HCT116 (cell line): ENCODE data around the gene SYF2. TPM values are rescaled to one million over a fixed set of nuclear protein-coding genes. Genes with fewer than 3 reads are reported as not detected.

ENCODE experiments used
- ATAC-seq: fragments of 200-7000 bp; cut with Tn5 transposase; 2 replicates; pipeline ENCODE4 v1.9.1; 2020; ENCODE audit warnings: mild to moderate bottlenecking, moderate library complexity
- BruUV-seq: library from RNA; stranded (reverse); fragments of 400-500 nt; replicated peaks from 2 replicates; lab custom pipeline; 2021; lab: Mats Ljungman, UMichigan
- CTCF ChIA-PET: fragments of 300-600 bp; sonication (Branson Sonifier 250); formaldehyde crosslinking; loops from one replicate; lab custom pipeline; 2021; ENCODE audit warnings: antibody characterized with exemption; lab: Charles Lee
- POLR2A ChIA-PET: fragments of 300-600, 350-600 bp; sonication (Branson Sonifier 250); formaldehyde crosslinking; loops from one replicate; lab custom pipeline; 2021; ENCODE audit warnings: antibody characterized with exemption; lab: Charles Lee
- RAD21 ChIA-PET, 2 experiments: fragments of 300-600 bp; sonication (Branson Sonifier 250); formaldehyde crosslinking; loops; one replicate each; lab custom pipeline; 2023; ENCODE audit warnings: low total read pairs in 2 of 2; ENCODE audit not compliant: uncharacterized antibody in 2 of 2, unreplicated experiment in 2 of 2, low non-redundant PET in 1 of 2; lab: Charles Lee
- DNase-seq: peaks from one replicate; pipeline ENCODE4 v3.0.0-alpha.2; 2010; ENCODE audit warnings: low read depth, low spot score
- H2AFZ ChIP-seq: fragments of 200-600 bp; shearing (Covaris generic), sonication (generic); 2 replicates; pipeline ENCODE4 v1.6.1; 2017; ENCODE audit warnings: low read depth, mixed run types, mixed read lengths, antibody characterized with exemption, low read length; ENCODE audit not compliant: poor library complexity, severe bottlenecking
- H3K27ac ChIP-seq: 2 replicates; pipeline ENCODE4 v1.5.1; 2012; ENCODE audit warnings: low read depth, low read length
- H3K27me3 ChIP-seq: fragments of 200-600 bp; sonication (generic); 2 replicates; pipeline ENCODE4 v1.6.1; 2016; ENCODE audit warnings: mixed run types, low read length, mixed read lengths; ENCODE audit not compliant: insufficient read depth
- H3K36me3 ChIP-seq, 2 experiments: fragments of 200-500 bp in 1 of 2; fragments of 200-600 bp in 1 of 2; sonication (Bioruptor generic) in 1 of 2; sonication (generic) in 1 of 2; 2 replicates each; pipeline versions ENCODE4 v1.5.1 to v1.6.1; 2014 to 2016; ENCODE audit warnings: low read length in 2 of 2, inconsistent platforms in 1 of 2, mixed read lengths in 1 of 2, mixed run types in 1 of 2; ENCODE audit not compliant: insufficient read depth in 2 of 2, control insufficient read depth in 1 of 2
- H3K4me1 ChIP-seq, 2 experiments: fragments of 200-600 bp in 1 of 2; sonication (generic) in 1 of 2; 2 replicates each; pipeline versions ENCODE4 v1.5.1 to v1.6.1; 2012 to 2017; ENCODE audit warnings: low read length in 2 of 2, inconsistent platforms in 1 of 2, mild to moderate bottlenecking in 1 of 2, mixed read lengths in 1 of 2, mixed run types in 1 of 2, moderate library complexity in 1 of 2; ENCODE audit not compliant: insufficient read depth in 2 of 2, control insufficient read depth in 1 of 2
- H3K4me2 ChIP-seq: fragments of 200-600 bp; sonication (generic); 2 replicates; pipeline ENCODE4 v1.6.1; 2017; ENCODE audit warnings: mixed run types, low read length, mixed read lengths
- H3K4me3 ChIP-seq, 2 experiments: fragments of 200-600 bp in 1 of 2; sonication (generic) in 1 of 2; replicated peaks in 1 of 2; 2 replicates each; pipeline ENCODE4 v1.5.1; 2011 to 2016; ENCODE audit warnings: low read length in 2 of 2, control low read depth in 1 of 2, low read depth in 1 of 2, mild to moderate bottlenecking in 1 of 2, mixed read lengths in 1 of 2, mixed run types in 1 of 2
- H3K79me2 ChIP-seq: fragments of 200-600 bp; sonication (generic); 2 replicates; pipeline ENCODE4 v1.6.1; 2017; ENCODE audit warnings: mild to moderate bottlenecking, mixed run types, low read length, moderate library complexity, mixed read lengths; ENCODE audit not compliant: insufficient read depth
- H3K9ac ChIP-seq: fragments of 200-600 bp; sonication (generic); 2 replicates; pipeline ENCODE4 v1.6.1; 2016; ENCODE audit warnings: low read length, mixed read lengths
- H3K9me2 ChIP-seq: fragments of 200-600 bp; sonication (generic), shearing (Covaris generic); 2 replicates; pipeline ENCODE4 v1.6.1; 2017; ENCODE audit warnings: mixed run types, mild to moderate bottlenecking, moderate library complexity; ENCODE audit not compliant: insufficient read depth
- H3K9me3 ChIP-seq, 2 experiments: fragments of 200-500 bp in 1 of 2; fragments of 200-600 bp in 1 of 2; sonication (Bioruptor generic) in 1 of 2; sonication (generic) in 1 of 2; 2 replicates each; pipeline ENCODE4 v1.6.1; 2014 to 2017; ENCODE audit warnings: low read length in 2 of 2, mixed read lengths in 2 of 2, inconsistent platforms in 1 of 2, low read depth in 1 of 2, mild to moderate bottlenecking in 1 of 2, mixed run types in 1 of 2, moderate library complexity in 1 of 2; ENCODE audit not compliant: control insufficient read depth in 1 of 2, insufficient read depth in 1 of 2
- H4K20me1 ChIP-seq: fragments of 200-600 bp; sonication (generic), shearing (Covaris generic); 2 replicates; pipeline ENCODE4 v1.6.1; 2017; ENCODE audit warnings: mixed run types, mild to moderate bottlenecking, moderate library complexity; ENCODE audit not compliant: insufficient read depth
- ELF1 ChIP-seq: IDR thresholded peaks from 2 replicates; pipeline ENCODE4 v1.6.1; 2012; ENCODE audit warnings: low read depth, borderline replicate concordance
- POLR2A ChIP-seq: IDR thresholded peaks from 2 replicates; pipeline ENCODE4 v1.7.0; 2011; ENCODE audit warnings: borderline replicate concordance; ENCODE audit not compliant: insufficient read depth, insufficient read length; ENCODE audit errors: extremely low read depth
- RAD21 ChIP-seq: IDR thresholded peaks from 2 replicates; pipeline ENCODE4 v1.6.1; 2012; ENCODE audit warnings: low read depth, mild to moderate bottlenecking
- ZFX ChIP-seq: fragments of 450-650 bp; IDR thresholded peaks from 2 replicates; pipeline ENCODE4 v1.6.1; 2017
- intact Hi-C: fragments of 100-400 bp; cut with micrococcal nuclease; formaldehyde crosslinking; loops from 2 replicates; pipeline ENCODE4 v1.10.0; 2022
- total RNA-seq: library from RNA; stranded (reverse); gene quantifications from one replicate; pipeline ENCODE4 v1.2.1, GENCODE V29; 2021; ENCODE audit not compliant: unreplicated experiment
- TF ChIP-seq, protein P1 (sequence below): IDR thresholded peaks from 2 replicates; pipeline ENCODE4 v1.6.1; 2012; ENCODE audit warnings: low read depth
- TF ChIP-seq, protein P2 (sequence below), 3 experiments: fragments of 200-600 bp in 1 of 3; sonication (generic) in 1 of 3; IDR thresholded peaks in 2 of 3; conservative IDR thresholded peaks in 1 of 3; 2 replicates each; pipeline ENCODE4 v1.5.1; 2012 to 2017; ENCODE audit warnings: low read depth in 2 of 3, low read length in 2 of 3, antibody characterized with exemption in 1 of 3, borderline replicate concordance in 1 of 3, control low read depth in 1 of 3, mild to moderate bottlenecking in 1 of 3, mixed read lengths in 1 of 3, mixed run types in 1 of 3, moderate library complexity in 1 of 3; ENCODE audit not compliant: insufficient read depth in 1 of 3

The SYF2 gene
- total RNA-seq, 1 experiment from 2014 or later, result 40.4 TPM

DNA sequence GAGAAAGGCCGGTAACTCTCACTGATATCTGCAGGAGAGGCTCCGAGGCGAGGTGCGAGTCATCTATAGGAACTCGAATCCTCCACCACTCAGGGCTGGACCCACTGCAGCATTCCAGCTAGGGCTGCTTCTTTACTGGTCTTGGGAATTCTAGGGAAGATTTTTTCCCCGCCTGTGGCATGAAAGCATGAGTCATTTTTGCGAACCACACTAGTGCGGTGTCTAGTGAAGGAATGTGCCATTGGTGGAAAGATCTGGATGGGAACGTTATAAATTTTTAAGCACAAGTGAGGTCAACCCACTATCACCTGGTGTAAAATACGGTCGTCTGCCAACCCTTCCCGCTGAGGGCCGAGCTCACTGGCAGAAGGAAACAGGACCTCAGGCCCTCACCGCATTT is 49.7 kb downstream of the SYF2 start (continued):
- TF ChIP-seq, protein P1, sequence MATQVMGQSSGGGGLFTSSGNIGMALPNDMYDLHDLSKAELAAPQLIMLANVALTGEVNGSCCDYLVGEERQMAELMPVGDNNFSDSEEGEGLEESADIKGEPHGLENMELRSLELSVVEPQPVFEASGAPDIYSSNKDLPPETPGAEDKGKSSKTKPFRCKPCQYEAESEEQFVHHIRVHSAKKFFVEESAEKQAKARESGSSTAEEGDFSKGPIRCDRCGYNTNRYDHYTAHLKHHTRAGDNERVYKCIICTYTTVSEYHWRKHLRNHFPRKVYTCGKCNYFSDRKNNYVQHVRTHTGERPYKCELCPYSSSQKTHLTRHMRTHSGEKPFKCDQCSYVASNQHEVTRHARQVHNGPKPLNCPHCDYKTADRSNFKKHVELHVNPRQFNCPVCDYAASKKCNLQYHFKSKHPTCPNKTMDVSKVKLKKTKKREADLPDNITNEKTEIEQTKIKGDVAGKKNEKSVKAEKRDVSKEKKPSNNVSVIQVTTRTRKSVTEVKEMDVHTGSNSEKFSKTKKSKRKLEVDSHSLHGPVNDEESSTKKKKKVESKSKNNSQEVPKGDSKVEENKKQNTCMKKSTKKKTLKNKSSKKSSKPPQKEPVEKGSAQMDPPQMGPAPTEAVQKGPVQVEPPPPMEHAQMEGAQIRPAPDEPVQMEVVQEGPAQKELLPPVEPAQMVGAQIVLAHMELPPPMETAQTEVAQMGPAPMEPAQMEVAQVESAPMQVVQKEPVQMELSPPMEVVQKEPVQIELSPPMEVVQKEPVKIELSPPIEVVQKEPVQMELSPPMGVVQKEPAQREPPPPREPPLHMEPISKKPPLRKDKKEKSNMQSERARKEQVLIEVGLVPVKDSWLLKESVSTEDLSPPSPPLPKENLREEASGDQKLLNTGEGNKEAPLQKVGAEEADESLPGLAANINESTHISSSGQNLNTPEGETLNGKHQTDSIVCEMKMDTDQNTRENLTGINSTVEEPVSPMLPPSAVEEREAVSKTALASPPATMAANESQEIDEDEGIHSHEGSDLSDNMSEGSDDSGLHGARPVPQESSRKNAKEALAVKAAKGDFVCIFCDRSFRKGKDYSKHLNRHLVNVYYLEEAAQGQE, result no peak
- TF ChIP-seq ZFX, result no peak

DNA sequence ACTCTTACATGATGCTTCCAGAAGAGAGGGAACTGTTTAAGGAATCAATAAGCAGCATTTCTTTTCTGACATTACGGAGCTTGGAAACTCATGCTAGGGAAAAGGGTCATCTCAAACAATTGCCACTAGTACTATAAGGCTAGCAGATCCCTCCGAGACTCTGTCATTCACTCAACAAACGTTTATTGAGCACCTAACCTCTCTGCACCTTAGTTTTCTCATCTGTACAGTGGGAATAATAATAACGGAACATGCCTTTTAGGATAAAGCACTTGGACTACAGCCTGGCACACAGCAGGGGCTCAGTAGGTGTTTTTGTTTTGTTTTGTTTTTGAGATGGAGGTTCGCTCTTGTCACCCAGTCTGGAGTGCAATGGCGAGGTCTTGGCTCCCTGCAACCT is 51.3 kb downstream of the SYF2 start:
- ChIA-PET CTCF (no interaction called here), RAD21 (no interaction called here), POLR2A (no interaction called here)
- no peaks in the 10 kb centered on the region for H3K9me2 ChIP-seq
- H3K9me3 ChIP-seq, result 0 out of 4 replicates have a peak, but pooled peaks cover 0 to 4% of the 10 kb centered on the region in 2 experiments
- no peak for DNase-seq
- no peak overlapping the region for H3K9ac ChIP-seq
- H3K79me2 ChIP-seq, result no peaks in the 10 kb centered on the region
- H3K36me3 ChIP-seq, result no peaks in the 10 kb centered on the region
- no peak overlapping the region for H3K4me3 ChIP-seq
- no peak overlapping the region for H2AFZ ChIP-seq
- TF ChIP-seq RAD21 (no peak), POLR2A (no peak), ELF1 (no peak)
- TF ChIP-seq, protein P2, sequence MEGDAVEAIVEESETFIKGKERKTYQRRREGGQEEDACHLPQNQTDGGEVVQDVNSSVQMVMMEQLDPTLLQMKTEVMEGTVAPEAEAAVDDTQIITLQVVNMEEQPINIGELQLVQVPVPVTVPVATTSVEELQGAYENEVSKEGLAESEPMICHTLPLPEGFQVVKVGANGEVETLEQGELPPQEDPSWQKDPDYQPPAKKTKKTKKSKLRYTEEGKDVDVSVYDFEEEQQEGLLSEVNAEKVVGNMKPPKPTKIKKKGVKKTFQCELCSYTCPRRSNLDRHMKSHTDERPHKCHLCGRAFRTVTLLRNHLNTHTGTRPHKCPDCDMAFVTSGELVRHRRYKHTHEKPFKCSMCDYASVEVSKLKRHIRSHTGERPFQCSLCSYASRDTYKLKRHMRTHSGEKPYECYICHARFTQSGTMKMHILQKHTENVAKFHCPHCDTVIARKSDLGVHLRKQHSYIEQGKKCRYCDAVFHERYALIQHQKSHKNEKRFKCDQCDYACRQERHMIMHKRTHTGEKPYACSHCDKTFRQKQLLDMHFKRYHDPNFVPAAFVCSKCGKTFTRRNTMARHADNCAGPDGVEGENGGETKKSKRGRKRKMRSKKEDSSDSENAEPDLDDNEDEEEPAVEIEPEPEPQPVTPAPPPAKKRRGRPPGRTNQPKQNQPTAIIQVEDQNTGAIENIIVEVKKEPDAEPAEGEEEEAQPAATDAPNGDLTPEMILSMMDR (IDR thresholded peaks at IDR 0.05 in 2 of 3, conservative IDR thresholded peaks at IDR 0.05 in 1 of 3; ENCODE audit: borderline replicate concordance in 1 of 3, insufficient read depth in 1 of 3, low read depth in 2 of 3, low read length in 2 of 3), result no peak
- H3K27ac ChIP-seq, result no peak overlapping the region
- no peaks in the 10 kb centered on the region for H3K27me3 ChIP-seq
- BruUV-seq, result no TSS peak
- H3K4me1 ChIP-seq, result peaks cover 0 to 6% of the 10 kb centered on the region in 2 experiments; a peak in 3 of 4 replicates
- intact Hi-C loops, result no loop called here
- ATAC-seq, result no peak
- no peaks in the 10 kb centered on the region for H4K20me1 ChIP-seq
- H3K4me2 ChIP-seq, result no peak overlapping the region
